Renal cortical epithelial cell (primary cell): ENCODE data around the gene OVAAL. TPM values are rescaled to one million over a fixed set of nuclear protein-coding genes. Genes with fewer than 3 reads are reported as not detected.
"Not testable (repeated sequence)": the region's sequence is repeated elsewhere in the genome, so short reads cannot be mapped to it uniquely, and the experiment has no call there.

Source experiments
- DNase-seq: peaks from one replicate; pipeline ENCODE4 v3.0.0-alpha.2; 2011; ENCODE audit warnings: low read depth
- total RNA-seq: library from RNA; depleted of rRNA; stranded (reverse); fragments of >200 nt; gene quantifications from 2 replicates; pipeline ENCODE4 v1.2.3, GENCODE V29; 2014

OVAAL gene
- total RNA-seq, 1 donor from 2014 or later, result not detected

DNA sequence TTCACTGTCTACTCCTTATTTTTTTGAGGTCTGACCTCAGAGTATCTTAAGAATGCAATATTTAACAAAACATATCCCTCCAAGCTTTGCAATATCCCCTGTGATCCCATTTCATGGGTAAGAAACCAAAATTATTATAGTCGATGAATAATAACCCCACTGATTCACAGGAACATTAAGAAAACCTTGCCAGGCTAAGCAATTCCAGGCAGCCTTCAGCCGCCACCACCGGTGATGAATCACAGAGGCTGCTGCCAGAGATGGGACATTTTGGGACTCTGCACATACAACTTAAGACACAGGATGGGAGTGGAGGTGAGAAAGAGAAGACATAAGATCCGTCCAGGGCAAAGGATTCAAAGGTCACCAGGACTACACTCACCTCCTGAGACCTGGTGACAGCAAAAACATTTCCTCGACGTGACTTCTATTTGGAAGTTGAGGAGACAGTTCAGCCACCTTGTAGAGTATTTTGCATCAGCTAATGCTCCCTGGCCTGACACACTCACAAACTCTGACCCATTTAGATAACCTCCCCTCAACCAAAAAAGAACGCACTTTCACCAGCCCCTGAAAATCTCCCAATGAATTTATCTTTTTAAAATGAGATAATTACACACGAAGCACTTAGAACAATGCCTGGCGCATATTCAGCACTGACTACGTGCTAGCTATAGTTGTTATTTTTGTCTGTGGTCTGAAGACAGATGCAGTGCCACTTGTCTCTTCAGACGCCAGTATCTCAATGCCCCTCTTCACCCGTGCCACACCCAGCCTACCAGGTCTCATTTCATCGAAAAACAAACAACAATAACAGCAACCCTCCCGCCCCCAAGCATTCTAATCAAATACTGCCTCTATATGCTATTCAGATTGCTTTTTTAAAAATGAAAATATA, 17.8 kb upstream of the OVAAL start:
- DNase-seq, result no peak

- peak; percentile 43 for DNase-seq
Measured at GRCh38 chr1:180542113-180542837, 16.5 kb upstream of the OVAAL start.

DNA sequence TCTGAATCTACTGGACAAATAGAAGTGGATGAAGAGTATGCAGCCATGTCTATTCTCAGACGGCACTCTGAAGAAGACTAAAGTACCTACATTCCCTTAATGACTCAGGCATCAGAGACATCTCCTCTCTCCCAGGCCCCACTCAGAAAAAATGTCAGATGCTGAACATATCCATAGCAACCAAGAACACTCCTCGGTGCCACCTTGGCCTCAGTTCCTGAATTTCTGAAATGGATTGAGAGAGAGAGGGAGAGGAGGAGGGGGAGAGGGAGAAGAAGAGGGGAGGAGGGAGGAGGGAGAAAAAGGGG, 16.0 kb upstream of the OVAAL start:
- peak; percentile 36 for DNase-seq

GRCh38 chr1:180544050-180544449, 14.7 kb upstream of the OVAAL start:
- DNase-seq, result no peak

DNA sequence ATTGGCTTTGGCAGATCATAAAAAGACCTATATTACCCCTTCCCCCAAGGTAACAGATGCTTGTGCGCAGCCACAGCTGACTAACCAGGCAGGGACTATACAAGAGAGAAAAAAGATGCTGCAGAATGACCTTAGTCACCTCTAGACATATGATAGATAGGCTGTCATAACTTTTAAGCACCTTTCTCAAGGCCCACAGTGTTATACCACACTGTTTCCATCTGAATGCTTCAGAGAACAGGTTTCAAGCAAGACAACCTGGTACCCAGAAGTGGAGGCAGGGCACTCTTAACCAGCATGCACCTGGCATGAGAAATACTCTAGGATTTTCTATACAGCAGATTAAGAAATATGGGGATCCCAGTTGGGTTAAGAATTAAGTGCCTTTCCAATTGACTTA, 12.8 kb upstream of the OVAAL start:
- no peak for DNase-seq

- DNase-seq, result peak; percentile 80
Measured at GRCh38 chr1:180548686-180549317, 10.0 kb upstream of the OVAAL start.

DNA sequence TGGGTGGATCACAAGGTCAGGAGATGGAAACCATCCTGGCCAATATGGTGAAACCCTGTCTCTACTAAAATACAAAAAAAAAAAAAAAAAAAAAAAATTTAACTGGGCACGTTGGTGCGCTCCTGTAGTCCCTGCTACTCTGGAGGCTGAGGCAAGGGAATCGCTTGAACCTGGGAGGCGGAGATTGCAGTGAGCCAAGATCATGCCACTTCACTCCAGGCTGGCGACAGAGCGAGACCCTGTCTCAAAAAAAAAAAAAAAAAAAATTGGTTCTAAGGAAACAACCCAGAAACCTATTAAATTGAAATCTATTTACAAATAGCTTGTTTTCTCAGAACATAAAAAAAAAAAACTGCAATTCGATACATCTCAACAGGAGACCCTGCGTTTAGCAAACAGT, 9.0 kb upstream of the OVAAL start:
- DNase-seq, result not testable (repeated sequence)

DNA sequence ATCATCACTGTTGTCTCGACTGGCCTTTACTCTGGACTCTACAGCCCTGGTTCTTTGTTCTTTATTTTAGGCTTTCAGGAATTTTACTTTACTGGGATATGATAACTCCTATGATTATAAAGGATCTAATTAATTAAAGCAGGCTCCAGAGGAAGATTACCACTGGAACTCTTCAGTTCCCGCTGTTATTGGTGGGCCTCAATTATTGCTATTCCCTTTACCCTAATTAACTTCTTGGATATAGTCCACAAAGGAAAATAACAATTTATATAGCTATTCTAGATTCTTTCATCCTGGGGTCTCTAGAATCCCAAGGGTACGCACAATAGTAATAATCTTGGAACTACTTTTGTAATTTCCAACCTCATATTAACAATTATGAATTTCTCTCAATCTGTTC, 8.5 kb upstream of the OVAAL start:
- no peak for DNase-seq

GRCh38 chr1:180551997-180552396, 6.8 kb upstream of the OVAAL start:
- DNase-seq, result no peak

- DNase-seq, result not testable (repeated sequence)
Measured at GRCh38 chr1:180553046-180553445, 5.7 kb upstream of the OVAAL start.

GRCh38 chr1:180555411-180555810, 3.4 kb upstream of the OVAAL start:
- DNase-seq, result no peak

- DNase-seq, result no peak
Measured at GRCh38 chr1:180560200-180560867, 1.6 kb downstream of the OVAAL start.

- DNase-seq, result no peak
Measured at GRCh38 chr1:180560868-180561600, 2.3 kb downstream of the OVAAL start.

- DNase-seq, result no peak
Measured at GRCh38 chr1:180562640-180563025, 3.9 kb downstream of the OVAAL start.

DNA sequence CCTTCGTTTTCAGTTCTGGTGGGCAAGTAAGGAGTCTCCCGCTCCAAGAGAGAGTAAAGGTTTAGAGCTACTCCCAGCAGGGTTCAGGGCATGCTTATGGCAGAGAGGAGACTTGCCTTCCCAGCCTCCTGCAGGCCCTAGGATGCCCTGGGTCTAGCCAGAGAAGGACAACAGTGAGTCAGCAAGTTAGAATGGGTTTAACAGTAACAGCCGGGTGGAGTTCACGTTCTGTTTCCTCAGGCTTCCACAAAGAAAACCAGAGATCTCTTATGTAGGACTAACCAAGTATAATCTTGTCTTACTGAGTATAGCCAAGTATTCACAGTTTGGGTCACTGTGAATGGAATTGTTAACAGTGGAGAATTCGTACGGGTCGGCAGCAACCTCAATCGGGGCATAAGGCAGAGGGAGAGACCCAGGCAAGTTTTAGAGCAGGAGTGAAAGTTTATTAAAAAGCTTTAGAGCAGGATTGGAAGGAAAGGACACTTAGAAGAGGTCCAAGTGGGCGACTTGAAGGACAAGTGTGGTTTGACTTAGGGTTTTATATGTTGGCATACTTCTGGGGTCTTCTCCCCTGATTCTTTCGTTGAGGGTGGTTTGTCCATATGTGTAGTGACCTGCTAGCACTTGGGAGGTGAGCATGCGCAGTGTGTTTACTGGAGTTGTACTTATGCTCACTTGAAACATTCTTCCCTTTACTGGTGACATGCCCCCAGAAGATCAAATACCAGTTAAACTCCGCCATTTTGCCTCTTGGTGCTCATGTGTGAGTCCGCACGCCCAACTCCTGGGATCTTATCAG, 4.5 kb downstream of the OVAAL start:
- peak; percentile 83 for DNase-seq

- DNase-seq, result no peak
Measured at GRCh38 chr1:180565121-180565871, 6.5 kb downstream of the OVAAL start.

GRCh38 chr1:180566026-180566425, 7.3 kb downstream of the OVAAL start:
- no peak for DNase-seq

- DNase-seq, result peak; percentile 31
Measured at GRCh38 chr1:180566495-180566894, 7.7 kb downstream of the OVAAL start.

DNA sequence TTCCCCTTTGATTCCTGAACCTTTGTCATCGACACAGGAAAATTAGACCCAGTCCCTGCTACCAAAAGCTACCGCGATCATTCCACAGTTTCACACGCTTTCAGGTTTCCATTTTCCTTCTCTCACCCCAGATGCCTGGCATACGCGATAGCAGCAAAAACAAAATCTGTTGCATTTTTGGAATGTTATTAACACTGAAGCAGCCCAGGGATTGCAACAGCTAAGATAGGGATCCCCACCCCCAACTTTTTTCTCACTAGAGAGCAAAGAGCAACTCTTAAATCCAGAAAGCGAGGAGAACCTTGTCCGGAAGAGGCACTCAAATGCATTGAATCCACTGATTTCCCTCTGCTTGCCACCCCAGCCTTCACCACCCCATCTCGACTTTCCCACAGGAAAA, 8.9 kb downstream of the OVAAL start:
- no peak for DNase-seq

GRCh38 chr1:180568184-180568583, 9.4 kb downstream of the OVAAL start:
- DNase-seq, result no peak
